Measurements from ENCODE around the gene TRAF3IP1.
"Not testable (repeated sequence)": the region's sequence is repeated elsewhere in the genome, so short reads cannot be mapped to it uniquely, and the experiment has no call there.

The TRAF3IP1 gene

DNA sequence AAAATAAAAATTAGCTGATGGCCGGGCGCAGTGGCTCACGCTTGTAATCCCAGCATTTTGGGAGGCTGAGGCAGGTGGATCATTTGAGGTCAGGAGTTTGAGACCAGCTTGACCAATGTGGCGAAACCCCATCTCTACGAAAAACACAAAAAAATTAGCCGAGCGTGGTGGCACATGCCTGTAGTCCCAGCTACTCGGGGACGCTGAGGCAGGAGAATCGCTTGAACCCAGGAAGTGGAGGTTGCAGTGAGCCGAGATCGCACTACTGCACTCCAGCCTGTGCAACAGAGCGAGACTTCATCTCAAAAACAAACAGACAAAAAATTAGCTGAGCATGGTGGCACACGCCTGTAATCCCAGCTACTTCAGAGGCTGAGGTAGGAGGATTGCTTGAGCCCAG, 9.6 kb upstream of the TRAF3IP1 start:
- not testable (repeated sequence) for DNase-seq

DNA sequence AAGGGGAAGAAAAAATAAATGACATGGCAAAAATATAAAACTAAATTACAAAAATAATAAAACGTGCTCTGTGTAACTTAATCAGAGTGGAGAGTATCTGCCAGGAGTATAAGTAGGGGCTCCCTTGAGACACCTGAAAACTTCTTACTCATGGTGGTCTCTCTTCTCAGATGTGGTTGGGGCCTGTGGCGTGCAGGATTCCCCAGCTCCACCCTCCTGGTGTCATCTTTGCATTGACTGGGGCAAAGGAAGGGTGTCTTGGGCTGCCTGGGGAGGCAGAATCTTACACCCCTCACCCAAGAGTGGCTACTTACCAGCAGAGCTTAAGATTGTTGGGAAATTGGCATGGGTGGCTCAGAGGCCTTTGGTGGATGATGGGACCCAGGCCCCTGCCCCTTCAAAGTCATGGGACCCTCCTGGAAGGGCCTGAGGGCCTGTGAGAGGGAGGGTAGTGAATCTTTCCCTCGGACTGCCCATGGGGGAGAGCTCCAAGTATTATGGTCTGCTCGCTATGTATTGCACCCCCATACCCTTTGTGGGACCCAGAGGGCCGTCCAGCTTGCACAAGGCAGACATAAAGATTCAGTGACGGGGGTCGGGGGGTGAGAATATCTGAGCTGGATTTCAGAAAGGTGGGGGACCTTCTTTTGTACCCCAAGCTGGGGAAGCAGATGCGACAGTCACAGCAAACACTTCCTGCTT, 6.9 kb upstream of the TRAF3IP1 start:
- DNase-seq = no peak

DNA sequence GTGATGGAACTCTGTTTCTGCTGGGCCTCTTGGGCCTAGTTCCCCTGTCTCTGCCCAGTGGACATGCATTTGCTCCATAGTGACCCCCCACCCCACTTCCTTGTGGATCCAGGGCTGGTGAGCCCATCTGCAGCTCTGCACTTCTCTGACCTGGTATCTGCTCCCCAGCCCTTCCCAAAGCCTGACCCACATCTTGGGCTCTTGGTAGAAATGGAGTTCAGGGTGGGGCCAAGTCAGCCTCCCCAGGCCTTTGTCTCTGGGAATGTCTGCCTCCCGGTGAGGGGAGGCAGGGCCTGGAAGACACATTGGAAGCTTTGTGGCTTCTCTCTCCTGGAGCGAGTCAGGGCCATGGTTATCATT, 6.3 kb upstream of the TRAF3IP1 start:
- no peak for DNase-seq

- DNase-seq = no peak
Measured at GRCh38 chr2:238314576-238314975, 5.7 kb upstream of the TRAF3IP1 start.

DNA sequence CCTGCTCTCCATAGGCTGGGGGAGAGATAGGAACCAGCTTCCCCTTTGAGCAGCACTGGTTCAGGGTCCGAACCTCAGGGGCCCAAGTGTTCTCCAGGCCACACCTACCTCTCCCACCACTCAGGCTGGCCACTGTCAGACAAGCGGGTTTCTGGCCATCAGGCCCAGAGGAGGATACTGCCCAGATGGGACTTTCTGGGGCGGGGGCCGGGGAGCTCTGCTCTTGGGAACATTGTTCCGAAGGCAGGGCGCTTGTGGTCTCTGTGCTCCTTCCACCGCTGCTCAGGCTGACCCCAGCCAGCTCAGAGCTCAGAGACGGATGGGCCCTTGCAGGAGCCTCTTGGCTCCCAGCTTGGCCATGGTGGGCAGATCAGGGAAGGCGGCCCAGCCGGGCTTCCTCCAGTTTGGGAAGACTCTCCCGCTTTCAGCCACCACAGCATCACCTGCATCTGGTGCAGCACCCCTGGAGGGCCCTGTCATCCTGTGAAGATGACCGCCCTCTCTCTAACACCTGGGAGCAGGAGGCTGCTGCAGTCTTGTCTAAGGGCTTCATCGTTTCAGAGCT, 5.2 kb upstream of the TRAF3IP1 start:
- no peak for DNase-seq

DNA sequence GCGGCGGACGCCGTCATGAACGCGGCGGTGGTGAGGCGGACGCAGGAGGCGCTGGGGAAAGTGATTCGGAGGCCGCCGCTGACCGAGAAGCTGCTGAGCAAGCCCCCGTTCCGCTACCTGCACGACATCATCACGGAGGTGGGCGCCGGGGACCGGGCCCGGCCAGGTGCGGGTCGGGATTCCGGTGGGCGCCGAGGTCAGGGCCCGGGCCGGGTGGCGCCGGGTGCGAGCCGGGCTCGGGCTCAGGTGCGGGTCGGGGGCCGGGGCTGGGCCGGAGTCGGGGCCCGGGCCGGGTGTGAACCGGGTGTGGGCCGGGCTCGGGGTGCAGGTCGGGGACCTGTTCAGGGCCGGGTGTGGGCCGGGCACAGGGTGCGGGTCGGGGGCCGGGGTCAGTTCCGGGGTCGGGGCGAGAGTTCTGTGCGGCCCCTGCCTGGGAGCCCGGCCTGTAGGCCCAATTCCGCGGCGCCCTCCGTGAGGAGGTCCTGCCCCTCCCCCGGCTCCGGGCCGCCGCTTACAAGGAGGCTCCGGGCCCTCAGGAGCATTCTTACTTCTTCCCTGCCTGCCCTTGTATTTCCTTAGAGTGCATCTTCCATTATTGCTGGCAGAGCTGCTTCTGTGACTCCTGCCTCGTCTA, 447 bp downstream of the TRAF3IP1 start:
- DNase-seq = no peak

DNA sequence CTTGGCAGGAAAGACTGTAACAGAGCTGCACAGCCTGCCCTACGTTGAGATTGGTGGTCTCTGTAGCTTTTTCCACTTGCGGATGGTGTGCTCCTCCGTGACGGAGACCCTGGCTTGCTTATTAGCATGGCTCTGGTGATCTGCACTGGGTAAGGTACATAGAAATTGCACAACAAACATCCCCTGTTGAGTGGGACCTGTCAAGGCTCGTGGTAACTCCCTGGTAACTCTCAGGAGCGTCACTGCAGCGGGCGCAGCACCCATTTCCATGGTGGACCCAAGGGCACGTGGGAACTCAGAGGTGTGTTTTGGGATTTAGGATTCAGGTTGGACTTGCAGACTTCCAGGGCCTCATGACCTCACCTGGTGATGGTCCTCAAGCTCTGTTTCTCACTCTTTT, 1.1 kb downstream of the TRAF3IP1 start:
- no peak for DNase-seq

DNA sequence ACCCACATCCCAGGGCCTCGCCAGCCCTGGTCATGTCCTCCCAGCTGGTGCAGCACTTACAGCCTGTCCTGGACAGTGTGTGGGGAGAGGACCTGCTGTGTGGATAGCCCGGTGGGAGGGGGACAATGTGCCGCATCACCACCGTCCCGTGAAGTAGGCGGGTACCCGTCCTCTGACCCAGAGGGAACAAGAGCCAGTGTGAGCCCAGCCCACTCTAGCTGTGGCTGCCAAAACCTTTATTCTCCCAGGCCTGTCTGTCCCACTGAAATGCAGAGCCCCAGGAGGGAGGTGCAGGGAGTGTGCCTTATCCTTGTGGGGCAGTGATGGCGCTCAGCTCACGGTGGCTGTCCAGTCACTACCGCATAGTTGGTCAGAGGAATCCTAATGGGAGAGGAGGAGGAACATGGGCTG, 1.7 kb downstream of the TRAF3IP1 start:
- no peak for DNase-seq

- DNase-seq = not testable (repeated sequence)
Measured at GRCh38 chr2:238324248-238324647, 3.9 kb downstream of the TRAF3IP1 start.

- DNase-seq = no peak
Measured at GRCh38 chr2:238325694-238326093, 5.4 kb downstream of the TRAF3IP1 start.

GRCh38 chr2:238326801-238327365, 6.6 kb downstream of the TRAF3IP1 start:
- no peak for DNase-seq

GRCh38 chr2:238327751-238328150, 7.4 kb downstream of the TRAF3IP1 start:
- no peak for DNase-seq

DNA sequence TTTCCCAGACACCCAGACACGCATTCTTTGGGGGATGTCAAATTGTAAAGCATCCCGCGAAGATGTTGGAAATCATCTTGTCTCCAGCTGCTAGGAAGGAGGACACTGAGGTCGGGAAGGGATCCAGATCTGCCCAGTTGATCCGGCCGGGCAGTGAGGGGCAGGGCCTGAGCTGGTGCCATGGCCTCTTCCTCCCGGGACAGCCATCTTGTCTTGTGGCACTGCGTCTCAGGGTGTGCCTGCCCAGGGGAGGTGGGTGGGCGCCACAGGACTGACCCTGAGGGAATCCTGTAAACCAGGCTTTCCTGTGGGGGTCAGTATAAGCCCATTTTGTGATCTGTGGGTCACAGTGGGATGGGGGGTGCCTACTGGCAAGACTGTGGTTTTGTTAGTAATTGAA, 10.1 kb downstream of the TRAF3IP1 start:
- DNase-seq = no peak

GRCh38 chr2:238331916-238332315, 11.6 kb downstream of the TRAF3IP1 start:
- no peak for DNase-seq

DNA sequence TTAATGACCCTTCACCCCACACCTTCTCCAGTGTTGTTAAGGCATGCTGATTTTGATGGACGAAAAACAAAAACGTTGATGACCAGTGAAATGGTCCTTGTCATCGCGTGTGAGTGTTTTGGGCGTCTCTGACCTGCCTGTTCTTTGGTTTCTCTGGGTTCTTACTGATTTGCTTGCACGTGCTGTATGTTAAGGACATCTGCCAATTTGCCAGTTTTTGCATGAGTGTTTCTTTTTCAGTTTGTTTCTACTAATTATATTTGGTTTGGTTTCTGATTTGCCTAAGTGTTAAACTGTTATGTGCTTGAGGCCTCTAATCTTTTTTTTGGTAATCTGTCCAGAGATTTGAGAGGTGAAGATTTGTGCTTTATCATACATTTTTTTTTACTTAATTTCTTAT, 14.6 kb downstream of the TRAF3IP1 start:
- DNase-seq = no peak

DNA sequence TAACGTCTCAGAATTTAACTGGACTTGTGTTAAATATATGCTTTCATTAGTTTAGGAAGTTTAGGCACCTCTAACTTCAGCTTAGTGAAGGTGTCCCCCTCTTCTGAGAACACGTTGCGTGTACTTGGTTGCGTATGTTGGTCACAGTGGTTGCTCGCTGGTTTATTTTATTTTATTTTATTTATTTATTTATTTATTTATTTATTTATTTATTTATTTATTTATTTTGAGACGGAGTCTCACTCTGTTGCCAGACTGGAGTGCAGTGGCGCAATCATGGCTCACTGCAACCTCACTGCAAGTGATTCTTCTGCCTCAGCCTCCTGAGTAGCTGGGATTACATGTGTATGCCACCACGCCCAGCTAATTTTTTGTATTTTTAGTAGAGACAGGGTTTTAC, 15.3 kb downstream of the TRAF3IP1 start:
- not testable (repeated sequence) for DNase-seq

DNA sequence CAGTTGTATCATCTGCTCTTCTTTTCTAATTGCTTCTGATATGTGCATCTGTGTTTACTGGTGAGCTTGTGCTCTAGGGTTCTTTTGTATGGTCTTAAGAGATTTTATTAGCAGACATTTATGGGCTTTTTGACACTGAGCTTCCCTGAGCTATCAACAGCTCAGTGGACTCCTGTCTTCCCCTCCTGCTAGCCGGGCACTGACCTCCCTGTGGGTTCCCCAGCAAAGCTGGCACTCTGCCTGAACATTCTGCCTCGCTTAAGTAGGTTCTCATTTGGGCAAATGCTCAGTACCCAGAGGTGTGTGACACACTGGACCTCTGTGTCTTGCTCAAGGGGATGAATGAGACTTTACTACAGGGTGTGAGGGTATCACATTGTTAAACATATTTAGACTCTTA, 15.8 kb downstream of the TRAF3IP1 start:
- DNase-seq = no peak

- no peak for DNase-seq
Measured at GRCh38 chr2:238336793-238337444, 16.6 kb downstream of the TRAF3IP1 start.

GRCh38 chr2:238337846-238338245, 17.5 kb downstream of the TRAF3IP1 start:
- no peak for DNase-seq

DNA sequence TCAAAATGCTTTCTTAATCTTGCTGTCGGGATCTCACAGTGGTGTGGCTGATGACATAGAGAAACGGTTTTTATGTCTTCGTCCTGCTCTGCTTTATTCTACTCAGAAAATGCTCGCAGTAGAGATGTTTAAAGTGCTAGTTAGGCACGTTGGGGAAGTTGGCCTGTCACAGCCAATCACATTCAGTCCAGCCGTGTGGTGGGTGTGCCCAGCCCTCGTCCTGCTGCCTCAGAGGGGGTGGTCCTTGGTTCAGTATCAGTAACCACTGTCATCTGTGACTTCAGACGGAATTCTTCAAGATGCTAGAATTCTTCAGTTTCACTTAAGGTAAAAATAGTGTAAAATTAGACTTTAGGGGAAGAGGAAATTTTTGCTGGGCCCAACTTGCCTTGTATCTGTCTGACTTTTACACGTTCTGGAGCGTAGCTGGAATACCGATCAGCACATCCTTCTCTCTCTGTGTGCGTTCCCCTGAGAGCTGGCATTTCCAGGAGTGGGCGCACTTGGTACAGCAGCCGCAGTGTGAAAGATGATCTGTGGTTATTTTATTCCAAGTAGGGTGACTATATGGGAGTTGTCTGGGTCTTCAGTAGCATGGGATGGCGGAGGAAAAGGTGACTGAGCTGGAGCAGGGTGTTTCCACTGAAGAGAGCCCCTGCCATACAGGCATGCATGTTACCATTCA, 18.5 kb downstream of the TRAF3IP1 start:
- DNase-seq = no peak

DNA sequence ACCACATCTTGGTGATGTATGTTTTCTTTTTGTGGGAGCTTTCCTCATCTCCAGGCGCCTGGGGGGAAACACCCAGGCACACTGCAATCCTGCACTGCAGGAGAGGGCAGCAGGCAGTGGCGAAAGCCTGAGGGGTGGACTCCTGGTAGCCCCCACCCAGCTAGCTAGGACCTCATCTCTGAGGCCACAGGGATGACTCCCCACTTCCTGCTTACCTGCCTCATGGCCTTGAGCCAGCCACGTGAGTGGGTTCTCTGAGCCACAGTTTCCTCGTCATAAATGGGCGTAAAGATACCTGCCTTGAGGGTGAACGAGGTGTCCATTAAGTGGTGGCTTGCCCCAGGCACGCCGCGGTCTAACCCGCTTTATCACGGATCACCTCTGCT, 19.1 kb downstream of the TRAF3IP1 start:
- no peak for DNase-seq

- DNase-seq = no peak
Measured at GRCh38 chr2:238339814-238340213, 19.5 kb downstream of the TRAF3IP1 start.

DNA sequence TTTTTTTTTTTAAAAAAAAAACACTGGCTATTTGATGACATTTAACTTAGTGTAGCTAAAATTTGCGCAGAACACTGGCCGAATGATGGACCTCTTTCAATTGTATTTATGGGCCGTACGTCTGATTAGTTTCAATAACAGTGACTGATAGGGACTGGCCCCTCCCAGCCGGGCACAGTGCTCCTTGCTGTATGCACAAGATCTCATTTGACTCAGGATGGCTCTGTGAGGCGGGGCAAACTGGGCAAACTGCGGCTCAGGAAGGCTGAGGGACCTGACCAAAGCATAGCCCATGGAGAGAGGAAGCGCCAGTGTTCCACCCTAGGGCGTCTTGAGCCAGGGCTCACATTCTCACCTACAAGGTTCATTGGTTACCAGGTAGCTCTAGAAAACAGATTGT, 21.2 kb downstream of the TRAF3IP1 start:
- DNase-seq = no peak
